Measurements from ENCODE around the gene TFPT.
"Not testable (repeated sequence)": the region's sequence is repeated elsewhere in the genome, so short reads cannot be mapped to it uniquely, and the experiment has no call there.

GRCh38 chr19:54099903-54100255 lies 15.6 kb downstream of the TFPT start:
- TF ChIP-seq CTCF, EP300 (IDR thresholded peaks at IDR 0.05): not testable (repeated sequence)

Data from upper lobe of left lung (tissue), 4 donors.